GM15510 (cell line): Measurements from ENCODE around the gene AVPR2.

Experiments
- POLR2A ChIP-seq: IDR thresholded peaks from 3 replicates; pipeline ENCODE4 v1.6.1; 2011; ENCODE audit warnings: borderline replicate concordance; ENCODE audit not compliant: insufficient read length; ENCODE audit errors: extremely low read depth

Gene AVPR2

GRCh38 chrX:153889123-153889522 lies 15.3 kb upstream of the AVPR2 start:
- no peak for TF ChIP-seq POLR2A

- TF ChIP-seq POLR2A = no peak
Observed at GRCh38 chrX:153897899-153898298, 6.6 kb upstream of the AVPR2 start.

GRCh38 chrX:153900831-153901752 lies 3.4 kb upstream of the AVPR2 start:
- TF ChIP-seq POLR2A = no peak

GRCh38 chrX:153901753-153902140 lies 2.7 kb upstream of the AVPR2 start:
- no peak for TF ChIP-seq POLR2A

- TF ChIP-seq POLR2A = no peak
Observed at GRCh38 chrX:153902385-153902784, 2.1 kb upstream of the AVPR2 start.

GRCh38 chrX:153903238-153903980 lies 1.1 kb upstream of the AVPR2 start:
- TF ChIP-seq POLR2A = no peak

- TF ChIP-seq POLR2A = no peak
Observed at GRCh38 chrX:153905481-153906095, 1.1 kb downstream of the AVPR2 start.

GRCh38 chrX:153906126-153906917 lies 1.8 kb downstream of the AVPR2 start:
- TF ChIP-seq POLR2A = no peak

- TF ChIP-seq POLR2A = no peak
Observed at GRCh38 chrX:153907456-153907855, 3.0 kb downstream of the AVPR2 start.

- TF ChIP-seq POLR2A = no peak
Observed at GRCh38 chrX:153908219-153908860, 3.9 kb downstream of the AVPR2 start.

GRCh38 chrX:153909024-153909979 lies 4.8 kb downstream of the AVPR2 start:
- no peak for TF ChIP-seq POLR2A

GRCh38 chrX:153909980-153910360 lies 5.5 kb downstream of the AVPR2 start:
- TF ChIP-seq POLR2A = no peak

- no peak for TF ChIP-seq POLR2A
Observed at GRCh38 chrX:153910446-153910845, 6.0 kb downstream of the AVPR2 start.
